ENCODE data around the gene CRYBB1. TPM values are rescaled to one million over a fixed set of nuclear protein-coding genes. Genes with fewer than 3 reads are reported as not detected.
A peak's percentile ranks its signal among the peaks of the same experiment; 100 is the strongest.

CRYBB1 gene
- not detected in 2 replicates for total RNA-seq (2014; rRNA removed; shearing (Covaris generic))

DNA sequence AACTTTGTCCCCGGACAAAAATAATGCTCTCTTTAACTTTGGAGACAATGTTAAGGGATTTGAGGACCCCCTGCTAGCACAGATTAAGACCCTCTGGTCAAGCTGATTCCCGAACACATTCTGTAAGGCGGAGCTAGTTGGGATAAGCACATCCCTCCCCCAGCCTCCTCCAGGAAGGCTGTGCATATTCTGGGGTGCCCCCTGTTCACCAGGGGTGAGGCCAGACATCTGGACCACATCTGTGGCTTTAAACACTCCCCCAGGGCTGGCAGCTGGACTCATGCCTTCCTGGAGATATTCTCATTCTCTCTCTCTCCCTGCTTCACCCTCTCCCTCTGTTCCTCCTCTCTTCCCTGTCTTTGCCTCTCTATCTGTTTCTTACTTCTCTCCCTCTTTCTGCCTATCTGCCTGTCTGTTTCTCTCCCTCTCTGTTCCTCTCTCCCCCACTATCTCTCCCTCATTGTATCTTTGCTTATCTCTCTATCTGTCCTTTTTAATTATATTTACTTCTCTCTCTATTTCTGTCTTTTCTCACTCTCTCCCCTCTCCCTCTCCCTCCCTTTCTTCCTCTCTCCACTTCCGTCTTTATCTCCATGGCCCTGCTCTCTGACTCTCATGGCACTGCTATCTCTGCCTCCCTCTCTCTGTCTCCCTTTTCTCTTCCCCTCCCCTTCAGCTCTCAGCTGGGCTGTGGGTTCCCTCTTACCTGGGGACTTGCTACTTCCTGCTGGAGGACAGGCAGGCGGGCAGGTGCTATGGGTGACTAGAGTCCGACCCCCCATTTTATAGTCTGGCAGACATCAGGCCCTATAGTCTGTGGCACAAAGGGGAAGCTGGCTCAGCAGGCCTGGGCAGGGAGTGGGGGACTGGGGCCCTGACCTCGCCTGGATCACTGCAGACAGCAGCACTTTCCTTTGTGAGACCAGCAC lies at the start of gene CRYBB1:
Gene CRYBB1, minus strand, starts transcription at position 757 of the 929 bp plus-strand sequence. CDS start 1,708 bp downstream, outside the sequence.
- DNase-seq (ENCODE audit: low spot score): no peak

DNA sequence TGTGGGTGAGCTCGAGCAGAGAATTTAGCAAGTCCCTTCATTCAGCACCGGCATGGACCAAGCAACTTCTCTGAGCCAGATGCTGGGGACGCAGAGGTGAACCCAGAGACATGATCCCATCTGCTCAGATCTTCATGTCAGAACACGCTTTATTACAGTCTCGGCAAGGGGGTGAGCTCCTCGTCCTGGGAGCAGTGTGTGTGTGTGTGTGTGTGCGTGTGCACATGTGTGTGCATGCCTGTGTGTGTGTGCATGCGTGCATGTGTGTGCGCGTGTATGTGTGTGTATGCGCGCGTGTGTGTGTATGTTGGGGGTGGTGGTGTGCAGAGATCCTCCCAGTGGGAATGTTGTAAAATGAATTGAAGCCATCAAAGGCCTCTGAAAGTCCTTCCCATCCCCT lies 49.3 kb upstream of the CRYBB1 start:
- DNase-seq (ENCODE audit: low spot score): no peak

GRCh38 chr22:26665813-26666231 lies 48.0 kb upstream of the CRYBB1 start:
- no peak for DNase-seq (ENCODE audit: low spot score)

DNA sequence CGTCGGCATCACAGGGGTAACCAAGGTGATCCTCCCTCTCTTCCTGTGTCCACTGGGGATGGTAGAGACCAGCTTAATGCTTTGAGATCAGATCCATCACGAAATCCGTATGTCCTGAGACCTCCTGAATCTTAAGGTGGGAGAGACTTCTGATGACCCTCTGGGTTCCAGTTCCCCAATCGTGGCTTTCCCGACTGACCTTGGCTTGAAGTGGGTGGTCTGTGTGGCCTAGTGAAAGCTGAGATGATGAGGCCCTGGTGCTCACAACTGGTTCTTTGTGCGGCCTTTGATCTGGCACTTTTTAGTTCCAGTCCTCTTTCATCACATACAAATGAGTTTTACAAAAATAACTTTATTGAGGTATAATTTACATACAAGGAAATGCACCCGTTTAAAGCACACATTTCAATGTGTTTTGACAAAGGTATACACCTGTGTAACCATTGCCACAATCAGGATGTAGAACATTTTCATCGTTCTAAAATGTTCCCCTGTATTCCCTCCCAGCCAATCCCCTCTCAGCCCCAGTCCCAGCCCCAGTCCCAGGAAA lies 45.6 kb upstream of the CRYBB1 start:
- DNase-seq (ENCODE audit: low spot score): no peak

GRCh38 chr22:26662160-26662559 lies 44.3 kb upstream of the CRYBB1 start:
- no peak for DNase-seq (ENCODE audit: low spot score)

DNA sequence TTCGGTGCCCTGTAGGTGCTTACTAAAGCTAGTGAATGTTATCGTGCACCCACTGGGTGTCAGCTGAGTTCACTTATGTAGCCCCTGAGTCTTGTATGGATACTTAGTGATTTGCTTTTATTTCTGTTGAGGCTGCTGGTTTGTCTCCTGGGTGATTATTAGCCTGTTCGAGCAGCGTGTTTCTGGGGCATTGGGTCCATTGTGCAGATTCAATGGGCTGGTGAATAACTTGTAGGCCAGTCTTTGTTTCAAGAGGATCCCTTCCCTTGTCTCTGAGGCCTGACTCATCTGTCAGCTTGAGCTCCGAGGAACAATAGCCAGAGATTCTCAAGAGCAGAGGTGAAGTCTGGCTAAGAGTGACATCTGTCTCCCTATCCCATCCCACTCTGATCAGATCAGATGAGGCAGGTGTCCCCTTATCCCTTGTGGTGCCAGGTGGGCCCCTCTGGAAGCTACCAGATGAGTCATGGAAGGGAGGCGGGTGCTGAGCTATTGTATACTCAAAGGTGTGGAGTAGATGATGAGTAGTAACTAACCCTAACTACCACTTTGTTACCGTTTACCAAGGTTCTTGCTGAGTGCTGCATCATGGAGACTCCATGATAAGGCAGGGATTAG lies 43.2 kb upstream of the CRYBB1 start:
- no peak for DNase-seq (ENCODE audit: low spot score)

GRCh38 chr22:26660356-26660755 lies 42.5 kb upstream of the CRYBB1 start:
- DNase-seq (ENCODE audit: low spot score): no peak

GRCh38 chr22:26658671-26659478 lies 41.0 kb upstream of the CRYBB1 start:
- DNase-seq (ENCODE audit: low spot score): peak; percentile 85

DNA sequence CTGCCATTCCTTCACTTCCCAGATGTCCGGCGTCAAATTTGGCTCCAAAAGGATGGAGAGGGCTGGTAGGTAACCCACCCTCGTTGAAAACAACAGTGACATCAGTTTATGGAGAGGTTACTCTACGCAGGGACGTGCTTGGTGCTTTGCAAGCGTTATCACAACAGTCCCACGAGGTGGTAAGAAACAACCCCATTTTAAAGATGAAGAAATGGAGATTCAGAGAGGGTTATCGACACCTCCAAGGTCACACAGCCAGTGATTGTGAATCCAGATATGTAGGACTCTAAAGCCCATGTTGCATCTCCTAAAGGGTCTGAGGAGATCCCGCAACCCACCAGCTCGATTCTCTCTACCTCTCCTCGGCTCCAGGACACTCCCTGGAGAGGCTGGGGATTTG lies 40.3 kb upstream of the CRYBB1 start:
- no peak for DNase-seq (ENCODE audit: low spot score)

- DNase-seq (ENCODE audit: low spot score): no peak
Observed at GRCh38 chr22:26656891-26657851, 39.3 kb upstream of the CRYBB1 start, which contains the start of gene MIAT. MIAT (plus strand) TSS chr22:26657588.

- DNase-seq (ENCODE audit: low spot score): no peak
Observed at GRCh38 chr22:26651815-26652214, 34.0 kb upstream of the CRYBB1 start.

DNA sequence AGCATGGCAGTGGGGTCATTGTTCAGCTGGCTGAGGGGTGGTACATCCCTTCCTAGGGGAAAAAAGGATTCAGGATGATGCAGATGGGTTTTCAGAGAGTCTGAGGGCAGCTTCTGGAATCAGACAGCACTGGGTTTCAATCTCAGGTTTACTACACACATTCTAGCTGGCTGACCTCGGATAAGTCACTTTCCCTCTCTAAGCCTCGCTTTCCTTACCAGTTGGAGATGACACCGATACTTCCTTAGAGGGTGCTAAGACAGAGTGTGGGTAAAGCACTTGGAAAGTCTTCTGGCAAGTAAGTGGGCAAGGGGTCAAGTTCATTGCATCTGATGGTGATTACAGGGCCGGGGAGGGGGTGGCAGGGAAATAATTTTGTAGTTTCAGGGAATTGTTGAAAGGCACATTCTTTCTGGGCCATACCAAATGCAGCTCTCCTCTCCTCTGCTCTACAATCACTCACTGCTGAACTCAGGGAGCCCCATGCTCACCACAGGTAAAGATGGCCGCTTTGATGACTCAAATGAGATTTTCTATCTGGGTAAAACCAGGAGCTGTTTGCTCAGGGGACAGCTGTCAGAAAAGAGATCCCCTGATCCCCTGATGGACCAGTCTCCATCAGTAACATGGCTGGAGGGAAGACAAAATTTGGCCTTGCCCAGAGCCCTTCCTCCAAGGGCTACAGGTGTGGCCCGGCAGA lies 33.0 kb upstream of the CRYBB1 start:
- no peak for DNase-seq (ENCODE audit: low spot score)

DNA sequence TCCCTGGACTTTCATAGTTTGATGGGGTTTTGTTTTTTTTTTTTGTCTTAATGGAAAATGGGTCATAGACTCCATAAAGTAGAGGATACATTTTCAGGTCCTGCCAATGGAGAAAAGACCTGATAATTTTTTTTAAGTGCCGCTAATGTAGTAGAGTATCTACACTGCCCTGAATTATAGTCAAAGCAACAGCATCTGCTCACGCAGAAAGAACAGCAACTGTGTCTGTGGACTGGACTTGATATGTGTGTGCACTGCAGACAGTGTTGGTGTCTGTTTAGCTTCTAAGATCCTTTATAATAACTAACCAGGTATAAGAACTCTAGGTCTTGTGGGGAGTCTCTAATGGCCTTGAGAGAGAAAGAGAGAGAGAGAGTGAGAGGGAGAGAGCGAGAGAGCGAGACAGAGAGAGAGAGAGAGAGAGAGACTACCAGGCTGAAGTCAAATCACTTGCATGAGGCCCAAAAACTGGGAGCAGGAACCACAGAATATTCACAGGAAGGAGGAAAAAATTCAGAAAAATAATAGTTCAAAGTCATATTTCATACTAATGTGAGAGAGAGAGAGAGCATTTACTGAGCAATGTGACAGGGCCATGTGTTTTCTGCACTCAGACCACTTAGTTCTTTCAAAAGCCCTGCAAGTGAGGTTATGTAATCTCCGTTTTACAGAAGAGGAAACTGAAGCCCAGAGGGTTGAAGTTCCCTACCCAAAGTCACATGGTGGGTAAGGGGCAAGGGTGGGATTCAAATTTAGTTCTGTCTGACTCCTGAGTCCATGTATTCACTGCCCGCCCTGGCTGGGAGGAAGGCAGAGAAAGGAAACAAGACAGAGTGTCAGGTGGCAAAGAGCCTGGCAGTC lies 30.9 kb upstream of the CRYBB1 start:
- DNase-seq (ENCODE audit: low spot score): no peak

- DNase-seq (ENCODE audit: low spot score): no peak
Observed at GRCh38 chr22:26648011-26648497, 30.2 kb upstream of the CRYBB1 start.

- DNase-seq (ENCODE audit: low spot score): no peak
Observed at GRCh38 chr22:26646158-26646557, 28.3 kb upstream of the CRYBB1 start.

DNA sequence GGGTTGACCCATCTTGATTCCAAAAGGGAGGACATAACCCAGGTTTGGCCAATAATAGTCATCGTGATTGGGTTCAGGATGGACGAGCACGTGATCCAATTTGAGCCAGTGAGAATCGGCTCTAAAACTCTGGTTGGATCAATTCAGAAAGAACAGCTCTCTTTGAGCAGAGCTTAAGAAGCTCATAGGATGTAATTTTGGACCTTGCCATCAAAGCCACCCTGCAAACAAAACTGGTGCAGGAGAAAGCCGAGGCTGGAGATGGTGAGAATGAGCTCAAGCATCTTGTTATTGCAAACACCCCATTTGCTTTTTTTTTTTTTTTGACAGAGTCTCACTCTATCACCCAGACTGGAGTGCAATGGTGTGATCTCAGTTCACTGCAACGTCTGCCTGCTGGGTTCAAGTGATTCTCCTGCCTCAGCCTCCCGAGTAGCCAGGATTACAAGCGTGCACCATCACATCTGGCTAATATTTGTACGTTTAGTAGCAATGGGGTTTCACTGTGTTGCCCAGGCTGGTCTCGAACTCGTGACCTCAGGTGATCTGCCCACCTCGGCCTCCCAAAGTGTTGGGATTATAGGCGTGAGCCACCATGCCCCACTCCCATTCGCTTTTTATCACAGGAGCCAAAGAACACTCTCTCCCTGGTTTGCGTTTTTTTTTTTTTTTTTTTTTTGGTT lies 25.7 kb upstream of the CRYBB1 start:
- DNase-seq (ENCODE audit: low spot score): no peak

- DNase-seq (ENCODE audit: low spot score): no peak
Observed at GRCh38 chr22:26642465-26643417, 24.9 kb upstream of the CRYBB1 start.

Data from H4 (cell line).